Measurements from ENCODE around the gene CRABP1. TPM values are rescaled to one million over a fixed set of nuclear protein-coding genes. Genes with fewer than 3 reads are reported as not detected.

Gene CRABP1
- polyA plus RNA-seq (2012; ENCODE audit: insufficient read length, low read depth) = 0.70 TPM

DNA sequence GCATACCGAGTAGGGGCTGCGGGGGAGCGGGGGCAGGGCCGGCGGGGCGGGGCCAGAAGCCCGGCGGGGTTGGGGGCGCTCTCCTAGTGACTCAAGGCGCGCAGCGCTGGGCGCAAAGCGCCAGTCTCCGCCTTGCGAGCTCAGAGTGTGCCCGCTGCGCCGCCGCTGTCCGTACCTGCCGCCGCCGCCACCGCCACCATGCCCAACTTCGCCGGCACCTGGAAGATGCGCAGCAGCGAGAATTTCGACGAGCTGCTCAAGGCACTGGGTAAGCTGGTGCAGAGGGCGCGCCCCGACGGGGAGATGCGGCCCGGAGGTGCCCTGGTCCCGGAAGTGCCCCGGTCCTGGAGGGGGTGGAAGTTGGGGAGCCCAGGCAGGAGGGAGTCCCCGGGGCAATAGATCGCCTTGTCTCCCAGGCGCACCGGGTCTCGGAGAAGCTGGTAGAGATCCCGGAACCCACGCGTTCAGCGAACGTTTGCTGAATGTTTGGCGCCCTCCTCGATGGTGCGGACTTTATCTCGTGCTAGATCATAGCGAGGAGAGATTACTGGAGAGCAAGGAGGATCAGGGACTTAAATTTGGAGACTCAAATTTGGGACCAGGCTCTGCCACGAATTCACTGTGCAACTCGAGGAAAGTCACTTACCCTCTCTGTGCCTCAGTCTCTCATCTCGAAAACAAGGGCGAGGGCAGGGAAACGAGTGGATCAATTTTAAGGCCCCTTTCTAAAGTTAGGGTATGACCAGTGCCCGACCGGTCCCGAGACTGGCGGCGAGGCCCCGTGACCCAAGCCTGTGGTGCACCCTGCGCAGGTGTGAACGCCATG is at the start of gene CRABP1:
CRABP1 (plus strand) TSS at position 123 of the 826 bp plus-strand sequence; CDS start at position 199, 76 bp downstream.
- TF ChIP-seq FOXP2 (optimal IDR thresholded peaks at IDR 0.05; ENCODE audit: borderline replicate concordance, extremely low read depth, extremely low read length, insufficient read depth) (no peak), POLR2AphosphoS5 (IDR thresholded peaks at IDR 0.05; ENCODE audit: low read depth, low read length) (no peak), SIN3A (IDR thresholded peaks at IDR 0.05; ENCODE audit: borderline replicate concordance, insufficient read depth, low read length) (no peak), TAF1 (IDR thresholded peaks at IDR 0.05; ENCODE audit: borderline replicate concordance, insufficient read depth, low read length) (no peak)
- TF ChIP-seq, protein P1, sequence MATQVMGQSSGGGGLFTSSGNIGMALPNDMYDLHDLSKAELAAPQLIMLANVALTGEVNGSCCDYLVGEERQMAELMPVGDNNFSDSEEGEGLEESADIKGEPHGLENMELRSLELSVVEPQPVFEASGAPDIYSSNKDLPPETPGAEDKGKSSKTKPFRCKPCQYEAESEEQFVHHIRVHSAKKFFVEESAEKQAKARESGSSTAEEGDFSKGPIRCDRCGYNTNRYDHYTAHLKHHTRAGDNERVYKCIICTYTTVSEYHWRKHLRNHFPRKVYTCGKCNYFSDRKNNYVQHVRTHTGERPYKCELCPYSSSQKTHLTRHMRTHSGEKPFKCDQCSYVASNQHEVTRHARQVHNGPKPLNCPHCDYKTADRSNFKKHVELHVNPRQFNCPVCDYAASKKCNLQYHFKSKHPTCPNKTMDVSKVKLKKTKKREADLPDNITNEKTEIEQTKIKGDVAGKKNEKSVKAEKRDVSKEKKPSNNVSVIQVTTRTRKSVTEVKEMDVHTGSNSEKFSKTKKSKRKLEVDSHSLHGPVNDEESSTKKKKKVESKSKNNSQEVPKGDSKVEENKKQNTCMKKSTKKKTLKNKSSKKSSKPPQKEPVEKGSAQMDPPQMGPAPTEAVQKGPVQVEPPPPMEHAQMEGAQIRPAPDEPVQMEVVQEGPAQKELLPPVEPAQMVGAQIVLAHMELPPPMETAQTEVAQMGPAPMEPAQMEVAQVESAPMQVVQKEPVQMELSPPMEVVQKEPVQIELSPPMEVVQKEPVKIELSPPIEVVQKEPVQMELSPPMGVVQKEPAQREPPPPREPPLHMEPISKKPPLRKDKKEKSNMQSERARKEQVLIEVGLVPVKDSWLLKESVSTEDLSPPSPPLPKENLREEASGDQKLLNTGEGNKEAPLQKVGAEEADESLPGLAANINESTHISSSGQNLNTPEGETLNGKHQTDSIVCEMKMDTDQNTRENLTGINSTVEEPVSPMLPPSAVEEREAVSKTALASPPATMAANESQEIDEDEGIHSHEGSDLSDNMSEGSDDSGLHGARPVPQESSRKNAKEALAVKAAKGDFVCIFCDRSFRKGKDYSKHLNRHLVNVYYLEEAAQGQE (IDR thresholded peaks at IDR 0.05; ENCODE audit: insufficient read depth in 1 of 2, low read depth in 2 of 2, low read length in 2 of 2) = no peak

DNA sequence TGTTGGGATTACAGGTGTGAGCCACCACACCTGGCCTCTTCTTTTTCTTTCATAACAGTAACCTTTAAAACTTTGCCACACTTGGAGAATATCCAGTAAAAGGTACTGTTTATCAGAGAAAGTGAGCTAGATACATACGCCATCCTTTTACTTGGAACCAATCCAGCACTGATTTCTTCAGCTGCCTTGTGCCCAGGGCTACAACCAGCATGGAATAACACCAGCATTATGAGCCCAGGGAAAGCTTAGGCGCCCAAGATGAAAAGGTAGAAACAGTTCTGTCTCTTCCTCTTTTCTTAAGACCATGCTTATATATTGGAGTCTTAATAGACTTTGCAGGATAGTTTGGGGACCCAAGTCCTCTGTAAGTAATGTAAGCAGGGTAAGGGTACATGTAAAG is 49.1 kb upstream of the CRABP1 start:
- TF ChIP-seq, protein P1 (IDR thresholded peaks at IDR 0.05; ENCODE audit: insufficient read depth in 1 of 2, low read depth in 2 of 2, low read length in 2 of 2) = no peak
- TF ChIP-seq SIN3A (IDR thresholded peaks at IDR 0.05; ENCODE audit: borderline replicate concordance, insufficient read depth, low read length) (no peak), TAF1 (IDR thresholded peaks at IDR 0.05; ENCODE audit: borderline replicate concordance, insufficient read depth, low read length) (no peak), FOXP2 (optimal IDR thresholded peaks at IDR 0.05; ENCODE audit: borderline replicate concordance, extremely low read depth, extremely low read length, insufficient read depth) (no peak), POLR2AphosphoS5 (IDR thresholded peaks at IDR 0.05; ENCODE audit: low read depth, low read length) (no peak)

DNA sequence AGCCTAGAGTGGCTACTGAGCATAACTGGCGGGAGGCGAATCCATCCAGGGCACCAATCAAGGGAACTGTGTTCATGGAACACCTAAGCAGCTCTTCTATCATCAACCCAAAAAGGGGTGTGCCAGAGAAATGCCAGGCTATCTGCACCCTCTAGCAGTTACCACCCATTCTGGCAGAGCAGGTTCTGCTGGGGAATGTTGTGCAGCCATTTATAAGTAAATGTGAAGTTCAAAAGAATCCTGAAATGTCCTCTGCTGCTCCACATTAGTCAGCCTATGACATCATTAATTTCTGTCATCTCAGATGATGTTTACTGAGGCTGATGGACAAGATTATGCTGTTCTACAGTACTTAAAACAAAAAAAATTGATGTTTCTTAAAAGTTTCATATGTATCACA is 48.5 kb upstream of the CRABP1 start:
- TF ChIP-seq, protein P1 (IDR thresholded peaks at IDR 0.05; ENCODE audit: insufficient read depth in 1 of 2, low read depth in 2 of 2, low read length in 2 of 2) = no peak
- no peak for TF ChIP-seq SIN3A (IDR thresholded peaks at IDR 0.05; ENCODE audit: borderline replicate concordance, insufficient read depth, low read length)
- TF ChIP-seq FOXP2 (optimal IDR thresholded peaks at IDR 0.05; ENCODE audit: borderline replicate concordance, extremely low read depth, extremely low read length, insufficient read depth) = no peak
- no peak for TF ChIP-seq TAF1 (IDR thresholded peaks at IDR 0.05; ENCODE audit: borderline replicate concordance, insufficient read depth, low read length)
- no peak for TF ChIP-seq POLR2AphosphoS5 (IDR thresholded peaks at IDR 0.05; ENCODE audit: low read depth, low read length)

DNA sequence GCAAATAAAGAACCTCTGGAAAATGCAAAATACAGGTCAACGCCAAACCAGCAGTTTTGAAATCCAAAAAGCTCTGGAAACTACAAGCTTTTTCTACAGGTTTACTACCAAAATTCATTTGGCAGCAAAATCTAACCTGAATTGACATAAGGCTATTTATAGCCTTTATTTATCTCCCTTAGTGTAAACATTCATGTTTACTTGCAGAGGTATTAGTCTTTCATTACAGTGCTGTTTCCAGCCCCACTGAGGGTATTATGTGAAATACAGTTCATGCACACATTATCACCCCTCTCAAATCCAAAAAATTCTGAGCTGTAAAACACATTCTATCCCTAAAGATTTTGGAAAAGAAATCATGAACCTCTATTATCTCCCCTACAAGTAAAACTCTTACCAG is 47.9 kb upstream of the CRABP1 start:
- no peak for TF ChIP-seq FOXP2 (optimal IDR thresholded peaks at IDR 0.05; ENCODE audit: borderline replicate concordance, extremely low read depth, extremely low read length, insufficient read depth)
- no peak for TF ChIP-seq POLR2AphosphoS5 (IDR thresholded peaks at IDR 0.05; ENCODE audit: low read depth, low read length)
- no peak for TF ChIP-seq TAF1 (IDR thresholded peaks at IDR 0.05; ENCODE audit: borderline replicate concordance, insufficient read depth, low read length)
- no peak for TF ChIP-seq SIN3A (IDR thresholded peaks at IDR 0.05; ENCODE audit: borderline replicate concordance, insufficient read depth, low read length)
- TF ChIP-seq, protein P1 (IDR thresholded peaks at IDR 0.05; ENCODE audit: insufficient read depth in 1 of 2, low read depth in 2 of 2, low read length in 2 of 2) = no peak
